HFF-Myc (cell line): Measurements from ENCODE around the gene ERAL1.
"Not testable (repeated sequence)": the region's sequence is repeated elsewhere in the genome, so short reads cannot be mapped to it uniquely, and the experiment has no call there.

ENCODE experiments used
- DNase-seq: peaks from one replicate; pipeline ENCODE4 v3.0.0-alpha.2; 2011; ENCODE audit warnings: low read depth; ENCODE audit errors: extremely low read depth
- H3K4me3 ChIP-seq: replicated peaks from 2 replicates; pipeline ENCODE4 v1.5.1; 2011; ENCODE audit warnings: low read depth, mild to moderate bottlenecking, control low read depth, low read length
- TF ChIP-seq, protein P1 (sequence below): IDR thresholded peaks from 2 replicates; pipeline ENCODE4 v1.5.1; 2012; ENCODE audit warnings: mild to moderate bottlenecking, low read depth, low read length, control low read depth; ENCODE audit errors: missing control alignments

Gene ERAL1

DNA sequence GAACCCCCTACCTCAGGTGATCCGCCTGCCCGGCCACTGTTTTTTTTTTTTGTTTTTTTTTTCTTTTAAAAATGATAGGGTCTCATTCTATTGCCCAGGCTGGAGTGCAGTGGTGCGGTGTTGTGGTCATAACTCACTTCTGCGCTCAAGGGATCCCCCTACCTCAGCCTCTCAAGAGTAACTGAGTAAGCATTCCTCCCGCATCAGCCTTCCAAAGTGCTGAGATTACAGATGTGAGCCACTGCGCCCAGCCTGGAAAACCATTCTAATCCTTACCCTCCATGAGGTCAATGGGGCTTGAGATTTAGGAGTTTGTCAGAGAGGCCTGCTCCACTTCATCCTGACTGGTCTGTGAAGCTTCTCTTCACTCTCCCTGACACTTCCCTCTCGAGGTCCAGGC lies 12.5 kb downstream of the ERAL1 start:
- DNase-seq = no peak
- TF ChIP-seq, protein P1, sequence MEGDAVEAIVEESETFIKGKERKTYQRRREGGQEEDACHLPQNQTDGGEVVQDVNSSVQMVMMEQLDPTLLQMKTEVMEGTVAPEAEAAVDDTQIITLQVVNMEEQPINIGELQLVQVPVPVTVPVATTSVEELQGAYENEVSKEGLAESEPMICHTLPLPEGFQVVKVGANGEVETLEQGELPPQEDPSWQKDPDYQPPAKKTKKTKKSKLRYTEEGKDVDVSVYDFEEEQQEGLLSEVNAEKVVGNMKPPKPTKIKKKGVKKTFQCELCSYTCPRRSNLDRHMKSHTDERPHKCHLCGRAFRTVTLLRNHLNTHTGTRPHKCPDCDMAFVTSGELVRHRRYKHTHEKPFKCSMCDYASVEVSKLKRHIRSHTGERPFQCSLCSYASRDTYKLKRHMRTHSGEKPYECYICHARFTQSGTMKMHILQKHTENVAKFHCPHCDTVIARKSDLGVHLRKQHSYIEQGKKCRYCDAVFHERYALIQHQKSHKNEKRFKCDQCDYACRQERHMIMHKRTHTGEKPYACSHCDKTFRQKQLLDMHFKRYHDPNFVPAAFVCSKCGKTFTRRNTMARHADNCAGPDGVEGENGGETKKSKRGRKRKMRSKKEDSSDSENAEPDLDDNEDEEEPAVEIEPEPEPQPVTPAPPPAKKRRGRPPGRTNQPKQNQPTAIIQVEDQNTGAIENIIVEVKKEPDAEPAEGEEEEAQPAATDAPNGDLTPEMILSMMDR = no peak
- no peak overlapping the region for H3K4me3 ChIP-seq

DNA sequence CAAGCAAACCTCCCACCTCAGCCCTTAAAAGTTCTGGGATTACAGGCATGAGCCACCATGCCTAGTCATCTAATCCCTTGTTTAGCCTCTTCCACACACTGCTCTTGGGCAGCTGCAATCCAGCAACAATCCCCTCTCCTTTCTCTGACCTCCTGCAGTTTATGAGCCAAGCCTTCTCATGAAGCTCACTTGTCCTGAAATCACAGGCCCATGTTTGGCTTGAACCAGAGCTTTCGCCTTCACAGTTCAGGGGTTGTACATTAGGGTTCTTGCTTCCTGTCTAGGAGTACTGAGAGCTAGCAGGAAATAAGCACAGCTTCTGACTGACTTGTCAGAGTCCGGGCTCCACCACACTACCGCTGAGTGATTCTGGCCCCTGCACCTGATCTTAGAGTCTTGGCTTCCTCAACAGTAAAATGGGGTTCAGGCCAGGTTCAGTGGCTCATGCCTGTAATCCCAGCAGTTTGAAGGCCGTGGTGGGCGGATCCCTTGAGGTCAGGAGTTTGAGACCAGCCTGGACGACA lies 16.3 kb downstream of the ERAL1 start:
- TF ChIP-seq, protein P1 = no peak
- H3K4me3 ChIP-seq = no peak overlapping the region
- no peak for DNase-seq

DNA sequence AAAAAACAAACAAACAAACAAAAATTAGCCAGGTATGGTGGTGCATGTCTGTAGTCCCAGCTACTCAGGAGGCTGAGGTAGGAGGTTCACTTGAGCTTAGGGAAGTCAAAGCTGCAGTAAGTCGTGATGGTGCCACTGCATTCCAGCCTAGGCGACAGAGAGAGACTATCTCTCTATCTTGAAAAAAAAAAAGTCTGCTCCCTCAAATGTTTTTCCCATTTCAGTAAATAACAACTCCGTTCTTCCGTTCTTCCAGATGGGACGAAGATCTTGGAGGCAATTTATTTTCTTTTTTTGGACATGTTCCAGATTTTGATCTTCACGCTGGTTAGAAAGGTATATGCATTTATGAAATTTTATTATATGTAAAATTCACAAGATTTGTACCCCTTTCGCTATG lies 19.0 kb downstream of the ERAL1 start:
- TF ChIP-seq, protein P1 = no peak
- H3K4me3 ChIP-seq = no peak overlapping the region
- no peak for DNase-seq

DNA sequence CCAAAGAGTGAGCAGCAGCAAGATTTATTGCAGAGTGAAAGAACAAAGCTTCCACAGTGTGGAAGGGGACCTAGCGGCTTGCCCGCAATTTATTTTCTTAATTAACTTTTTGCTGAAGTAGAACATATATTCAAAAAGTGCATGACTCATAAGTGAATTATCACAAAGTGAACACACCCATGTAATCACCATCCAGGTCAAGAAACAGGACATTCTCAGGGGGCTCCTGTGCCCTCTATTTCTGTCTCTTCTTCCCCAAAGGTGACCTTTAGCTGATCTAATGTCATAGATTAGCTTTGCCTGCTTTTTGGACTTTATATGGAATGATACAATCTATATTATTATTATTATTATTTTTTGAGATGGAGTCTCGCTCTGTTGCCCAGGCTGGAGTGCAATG lies 19.9 kb downstream of the ERAL1 start:
- no peak overlapping the region for H3K4me3 ChIP-seq
- TF ChIP-seq, protein P1 = no peak
- no peak for DNase-seq

DNA sequence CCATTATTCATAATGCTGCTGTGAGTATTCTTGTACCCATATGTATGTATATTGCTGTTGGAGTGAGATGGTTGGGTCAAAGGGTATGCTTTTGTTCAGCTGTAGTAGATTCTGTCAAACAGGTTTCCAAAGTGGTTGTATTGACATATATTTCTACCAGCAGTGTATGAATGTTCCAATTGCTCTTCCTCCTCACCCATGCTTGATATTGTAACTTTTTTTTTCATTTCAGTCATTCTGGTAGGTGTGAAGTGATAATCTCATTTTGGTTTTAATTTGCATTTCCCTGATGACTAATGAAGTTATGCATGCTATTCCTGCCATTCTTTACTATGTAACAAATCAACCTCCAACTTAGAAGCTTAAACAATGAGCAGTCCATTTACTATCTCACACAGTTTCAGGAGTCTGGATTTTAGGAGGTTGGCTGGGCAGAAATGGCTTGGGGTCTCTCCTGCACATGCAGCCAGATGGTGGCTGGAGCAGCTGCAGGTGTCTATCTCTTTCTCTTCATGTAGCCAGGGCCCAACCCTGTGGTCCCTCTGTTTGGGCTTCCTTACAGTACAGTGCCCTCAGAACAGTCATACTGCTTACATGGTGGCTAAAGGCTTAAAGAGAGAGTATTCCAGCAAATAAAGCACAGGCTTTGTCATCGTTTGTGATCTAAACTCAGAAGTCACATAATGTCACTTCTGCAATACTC lies 21.2 kb downstream of the ERAL1 start:
- TF ChIP-seq, protein P1 = no peak
- DNase-seq = no peak
- no peak overlapping the region for H3K4me3 ChIP-seq

DNA sequence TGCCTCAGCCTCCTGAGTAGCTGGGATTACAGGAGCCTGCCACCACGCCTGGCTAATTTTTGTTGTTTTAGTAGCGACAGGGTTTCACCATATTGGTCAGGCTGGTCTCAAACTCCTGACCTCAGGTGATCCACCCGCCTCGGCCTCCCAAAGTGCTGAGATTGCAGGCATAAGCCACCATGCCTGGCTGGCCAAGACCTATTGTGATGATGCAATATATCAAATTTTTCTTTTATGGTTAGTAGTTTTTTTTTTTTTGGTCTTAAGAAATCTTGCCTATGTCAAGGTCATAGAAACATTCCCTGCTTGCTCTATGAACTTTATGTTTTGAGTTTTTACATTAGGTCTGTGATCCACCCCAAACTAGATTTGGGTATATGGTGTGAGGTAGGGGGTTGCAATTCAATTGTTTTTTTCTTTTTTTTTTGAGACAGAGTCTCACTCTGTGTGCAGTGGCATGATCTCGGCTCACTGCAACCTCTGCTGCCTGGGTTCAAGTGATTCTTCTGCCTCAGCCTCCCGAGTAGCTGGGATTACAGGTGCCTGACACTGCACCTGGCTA lies 22.4 kb downstream of the ERAL1 start:
- H3K4me3 ChIP-seq, DNase-seq: not testable (repeated sequence)

DNA sequence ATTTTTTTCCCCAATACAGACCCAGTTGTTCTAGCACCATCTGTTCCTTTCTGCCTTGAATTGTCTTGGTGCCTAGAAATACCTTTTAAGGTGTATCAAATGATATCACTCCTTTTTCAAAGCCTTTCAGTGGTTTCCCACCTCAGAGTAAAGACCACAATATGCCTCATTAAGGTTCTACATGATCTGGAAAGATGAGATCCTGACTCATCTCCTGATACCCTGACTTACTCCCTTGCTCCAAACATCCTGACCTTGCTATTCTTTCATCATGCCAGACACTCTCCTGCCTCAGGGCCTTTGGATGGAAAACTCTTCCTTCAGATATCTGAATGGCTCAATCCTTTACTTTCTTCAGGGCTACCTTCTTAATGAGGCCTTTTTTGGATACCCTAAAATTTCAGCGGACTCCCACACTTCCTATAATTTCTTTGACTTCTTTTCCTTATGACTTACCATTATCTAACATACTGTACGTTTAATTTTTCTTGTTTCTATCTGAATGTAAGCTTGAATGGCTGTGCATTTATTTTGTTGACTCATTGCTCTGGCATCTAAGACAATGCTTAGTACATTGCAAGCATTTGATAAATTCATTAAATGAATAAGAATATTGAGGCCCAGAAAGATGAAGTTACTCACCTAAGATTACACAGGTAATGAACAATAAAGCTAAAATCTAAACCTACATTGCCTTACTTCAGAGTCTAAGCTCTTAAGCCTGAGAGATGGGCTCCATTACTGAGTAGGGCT lies 23.5 kb downstream of the ERAL1 start:
- no peak overlapping the region for H3K4me3 ChIP-seq
- TF ChIP-seq, protein P1 = no peak
- no peak for DNase-seq
